Endometrium (tissue), 2 donors: ENCODE results near the gene OR52D1.

Source experiments
- FAIRE-seq: peaks from 2 replicates; lab custom pipeline; 2012; peaks lifted over from hg19 to GRCh38; lab: Jason Lieb, UNC
- donor health status: control.
- donor health status: control.

Gene OR52D1

DNA sequence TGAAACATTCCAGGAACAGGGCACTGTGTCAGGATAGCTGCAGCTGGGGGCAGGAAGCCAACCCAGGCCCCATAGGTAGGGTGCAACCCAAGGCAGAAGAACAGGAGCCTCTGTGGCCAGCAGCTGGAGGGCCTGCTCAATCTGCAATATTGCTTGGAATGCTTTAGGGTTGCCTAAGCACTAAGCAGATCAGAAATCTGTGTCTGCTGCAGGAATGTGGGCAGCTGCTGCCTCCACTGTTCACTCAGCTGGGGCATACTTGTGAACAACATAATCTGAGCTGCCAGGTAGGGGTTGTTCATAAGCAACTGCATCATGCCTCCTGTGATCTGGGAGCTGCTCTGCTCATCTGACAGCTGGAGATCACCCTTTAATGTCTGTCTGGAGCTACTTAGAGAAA is 26.4 kb downstream of the OR52D1 start:
- FAIRE-seq = no peak

DNA sequence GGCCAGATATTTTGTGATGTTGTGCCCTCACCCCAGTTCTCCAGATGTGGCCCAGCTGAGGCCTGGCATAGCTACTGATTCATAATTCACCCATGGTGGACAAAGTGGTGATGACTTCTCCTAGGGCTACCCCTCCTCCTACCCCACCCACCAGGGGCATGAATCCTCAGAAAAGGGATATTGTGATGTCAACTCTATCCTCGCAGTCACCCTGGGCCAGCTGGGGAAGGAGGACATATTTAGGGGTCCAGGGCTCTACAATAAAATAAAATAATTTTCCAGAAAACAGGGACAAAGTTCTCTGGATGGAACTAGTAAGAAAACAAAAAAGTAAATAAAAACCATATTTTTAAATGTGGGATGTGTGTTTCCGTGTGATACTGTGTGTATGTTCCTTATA is 28.1 kb downstream of the OR52D1 start, which contains the start of gene UBQLNL:
Gene UBQLNL, minus strand, starts transcription at position 101 of the 400 bp plus-strand sequence. CDS start 258 bp downstream, outside the sequence.
- FAIRE-seq = no peak

DNA sequence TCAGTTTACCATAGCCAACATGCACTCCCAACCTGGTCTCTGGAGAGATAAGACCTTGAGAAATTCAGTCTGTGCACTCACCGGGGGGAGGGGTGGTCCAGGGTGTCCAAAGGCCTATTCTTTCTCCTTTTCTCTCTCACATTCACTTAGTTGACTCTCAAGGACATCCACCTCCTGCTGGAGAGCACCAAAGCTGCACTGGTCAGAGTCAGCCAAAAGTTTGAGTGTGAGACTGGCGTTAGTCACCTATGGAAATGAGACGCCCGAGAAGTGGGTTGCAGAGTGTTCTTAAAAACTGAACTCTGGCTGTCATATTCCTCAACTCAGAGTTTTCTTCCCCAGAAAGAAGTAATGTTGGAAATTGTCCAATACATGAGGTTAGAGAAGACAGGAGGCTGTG is 33.1 kb downstream of the OR52D1 start:
- FAIRE-seq = no peak

DNA sequence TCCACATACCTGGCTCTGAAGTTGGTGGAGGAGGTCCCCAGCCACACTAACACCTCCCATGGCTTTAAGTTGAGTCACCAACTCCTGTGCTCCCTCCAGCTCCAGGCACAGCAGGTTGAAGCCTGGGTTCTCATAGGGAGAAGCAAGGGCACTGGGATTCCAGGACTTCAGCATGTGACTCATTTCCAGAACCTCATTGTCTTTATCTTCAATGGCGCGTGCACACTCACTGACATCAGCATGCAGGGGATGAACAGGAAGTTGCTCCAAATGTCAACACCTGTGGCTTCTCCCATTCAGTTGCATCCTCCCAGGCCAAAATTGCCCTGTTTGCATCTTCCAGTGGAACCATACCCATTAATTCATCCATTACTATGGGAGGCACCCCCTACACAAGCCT is 33.8 kb downstream of the OR52D1 start:
- FAIRE-seq = no peak

DNA sequence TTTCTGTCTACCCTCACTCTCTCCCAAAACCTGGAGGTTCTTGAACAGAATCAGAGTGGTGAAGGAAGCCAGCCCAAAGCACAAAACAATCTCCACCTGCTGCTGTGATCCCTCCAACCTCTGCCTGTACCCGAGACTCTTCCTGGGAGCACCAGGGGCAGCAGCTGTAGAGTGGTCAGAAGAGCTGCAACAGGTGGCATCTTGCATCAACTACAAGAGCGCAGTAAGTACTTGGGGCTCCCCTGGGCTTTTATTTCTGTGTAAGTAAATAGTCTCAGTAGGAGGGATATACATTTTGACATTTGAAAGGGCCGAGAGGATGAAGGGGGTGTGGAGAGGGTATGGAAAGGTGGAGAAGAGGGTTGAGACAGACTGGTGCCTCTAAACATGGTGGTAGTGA is 36.3 kb downstream of the OR52D1 start:
- FAIRE-seq = no peak

DNA sequence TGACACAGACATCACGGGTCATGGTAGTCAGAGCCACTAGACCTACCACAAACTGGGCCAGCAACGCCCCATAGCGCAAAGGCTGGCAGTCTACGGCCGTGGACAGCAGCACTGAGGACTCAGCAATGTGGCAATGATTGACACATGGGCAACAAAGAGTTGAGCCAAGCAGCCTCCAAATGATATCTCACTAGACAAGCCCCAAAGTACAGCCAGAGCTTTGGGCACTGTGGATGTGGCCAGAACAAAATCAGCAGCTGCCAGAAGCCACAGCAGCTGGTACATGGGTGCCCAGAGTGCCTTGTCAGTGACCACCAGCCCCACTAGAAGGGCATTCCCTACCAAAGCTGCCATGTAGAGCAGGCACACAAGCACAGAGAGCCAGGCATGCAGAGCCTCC is 39.2 kb downstream of the OR52D1 start:
- no peak for FAIRE-seq

DNA sequence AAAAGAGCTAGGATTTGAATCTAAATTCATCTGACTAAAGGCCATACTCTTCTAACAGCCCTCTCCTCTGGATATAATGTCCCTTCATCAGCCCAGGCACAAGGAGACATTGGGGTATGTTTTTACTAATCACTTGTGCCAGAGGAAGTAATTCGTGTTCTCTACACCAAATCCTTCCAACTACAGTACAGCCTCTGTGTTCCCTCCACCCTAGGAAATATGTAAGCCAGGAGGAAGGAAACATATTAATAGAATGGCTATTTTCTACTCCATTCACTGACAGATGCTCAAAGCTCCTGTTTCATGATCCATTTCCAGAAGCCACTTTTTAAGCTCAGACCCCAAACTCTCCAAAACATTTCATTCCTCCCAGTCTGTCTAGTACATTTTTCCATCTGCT is 40.0 kb downstream of the OR52D1 start:
- FAIRE-seq = no peak

DNA sequence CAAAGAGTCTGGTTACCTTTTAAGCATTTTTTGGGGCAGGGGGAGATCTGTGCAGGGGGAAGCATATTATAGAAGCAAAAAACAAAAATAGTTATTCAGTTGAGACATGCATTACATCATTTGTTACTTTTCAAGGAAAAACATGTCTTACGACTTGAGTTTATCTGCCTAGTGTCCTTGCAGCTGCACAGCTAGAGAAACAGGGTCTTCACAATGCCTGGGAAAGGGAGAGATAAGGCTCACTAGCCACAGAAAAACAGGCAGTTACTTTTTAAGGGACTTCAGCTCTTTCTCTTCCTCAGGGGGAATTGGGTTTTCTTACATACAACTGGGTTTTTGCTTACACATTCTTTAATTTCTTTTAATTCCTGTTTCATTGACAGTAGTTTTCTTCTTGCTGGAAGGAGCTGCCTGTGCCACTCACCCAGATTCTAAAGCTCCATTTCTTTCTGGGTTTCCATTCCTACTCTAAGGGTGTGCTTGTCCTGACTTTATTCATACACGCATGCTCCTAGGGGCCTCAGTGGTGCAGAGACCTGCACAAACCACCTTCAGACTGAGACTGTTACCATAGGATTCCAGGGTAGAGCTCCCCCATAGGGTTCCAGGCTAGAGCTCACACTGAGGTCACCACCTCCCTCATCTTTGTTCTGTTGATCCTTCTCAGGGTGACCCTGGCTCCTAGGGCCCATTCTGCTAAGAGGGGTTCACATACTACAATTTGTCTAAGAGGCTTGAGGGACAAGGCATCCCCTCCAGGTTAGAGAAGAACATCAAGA is 42.8 kb downstream of the OR52D1 start:
- FAIRE-seq = no peak

DNA sequence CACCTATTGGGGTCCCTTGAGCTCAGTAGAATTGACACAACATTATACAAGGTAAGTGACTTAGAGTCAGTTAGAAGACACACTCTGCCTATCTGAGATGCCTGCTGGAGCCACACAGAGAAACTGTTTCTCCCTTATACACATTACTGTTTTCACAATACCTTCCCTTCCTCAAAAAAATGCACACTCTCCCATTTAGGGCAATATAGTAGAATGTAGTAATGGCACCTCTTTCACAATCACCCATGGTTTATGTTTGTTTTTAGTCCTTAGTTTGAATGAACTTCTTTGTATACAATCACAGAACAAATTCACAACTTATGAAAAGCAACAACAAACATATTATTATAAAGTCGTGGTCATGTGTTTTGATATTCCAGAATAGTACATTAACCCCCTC is 45.6 kb downstream of the OR52D1 start:
- no peak for FAIRE-seq

DNA sequence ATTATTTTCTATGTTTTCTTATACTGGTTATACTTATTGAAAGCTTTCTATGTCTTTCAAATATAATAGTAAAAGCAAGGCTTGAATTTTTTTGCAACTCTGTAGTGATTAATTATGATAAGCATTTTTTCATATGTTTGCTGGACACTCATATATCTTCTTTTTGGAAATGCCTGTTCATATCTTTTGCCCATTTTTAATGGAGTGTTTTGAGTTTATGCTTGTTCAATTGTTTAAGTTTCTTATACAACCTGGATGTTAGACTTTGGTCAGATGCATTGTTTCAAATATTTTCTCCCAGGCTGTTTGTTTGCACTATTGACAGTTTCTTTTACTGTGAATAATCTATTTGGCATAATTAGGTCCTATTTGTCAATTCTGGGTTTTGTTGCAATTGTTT is 48.0 kb downstream of the OR52D1 start:
- no peak for FAIRE-seq
